NCI-H146 treated with DMSO at 0.1 percent for 48 hours (cell line): Measurements from ENCODE around the gene EHD1.

ENCODE experiments used
- DNase-seq: peaks from one replicate; lab custom pipeline; 2025; ENCODE audit not compliant: unreplicated experiment; lab: John Stamatoyannopoulos, UW

EHD1 gene

GRCh38 chr11:64891880-64892279 is 13.5 kb upstream of the EHD1 start:
- no peak for DNase-seq

GRCh38 chr11:64891215-64891848 is 12.9 kb upstream of the EHD1 start:
- no peak for DNase-seq

GRCh38 chr11:64890522-64890939 is 12.1 kb upstream of the EHD1 start:
- DNase-seq: no peak

GRCh38 chr11:64888729-64889511 is 10.5 kb upstream of the EHD1 start:
- no peak for DNase-seq

GRCh38 chr11:64888406-64888728 is 9.9 kb upstream of the EHD1 start:
- DNase-seq: no peak

- DNase-seq: peak; percentile 46
Observed at GRCh38 chr11:64887757-64888405, 9.5 kb upstream of the EHD1 start.

GRCh38 chr11:64887234-64887756 is 8.9 kb upstream of the EHD1 start:
- no peak for DNase-seq

GRCh38 chr11:64885367-64886286 is 7.2 kb upstream of the EHD1 start:
- DNase-seq: no peak

GRCh38 chr11:64884019-64884418 is 5.6 kb upstream of the EHD1 start:
- DNase-seq: no peak

GRCh38 chr11:64883575-64883974 is 5.2 kb upstream of the EHD1 start:
- no peak for DNase-seq

- no peak for DNase-seq
Observed at GRCh38 chr11:64882243-64882642, 3.8 kb upstream of the EHD1 start.

GRCh38 chr11:64881476-64881875 is 3.1 kb upstream of the EHD1 start:
- no peak for DNase-seq

GRCh38 chr11:64880240-64881001 is 2.0 kb upstream of the EHD1 start:
- DNase-seq: no peak

GRCh38 chr11:64879244-64879900 is 951 bp upstream of the EHD1 start:
- no peak for DNase-seq

- no peak for DNase-seq
Observed at GRCh38 chr11:64878223-64878493, 263 bp downstream of the EHD1 start.

GRCh38 chr11:64877390-64878222 is 815 bp downstream of the EHD1 start:
- DNase-seq: no peak

GRCh38 chr11:64876835-64877341 is 1.5 kb downstream of the EHD1 start:
- DNase-seq: no peak

GRCh38 chr11:64876229-64876750 is 2.1 kb downstream of the EHD1 start:
- DNase-seq: no peak
